GM12873 (cell line): Measurements from ENCODE around the gene KDELR3.
A peak's percentile ranks its signal among the peaks of the same experiment; 100 is the strongest.

Experiments
- CTCF ChIP-seq: IDR thresholded peaks from 2 replicates; pipeline ENCODE4 v1.5.1; 2012; ENCODE audit warnings: low read depth, mild to moderate bottlenecking, moderate library complexity, low read length, control low read depth; ENCODE audit not compliant: insufficient read depth; ENCODE audit errors: missing control alignments

KDELR3 gene

GRCh38 chr22:38468443-38469305 is 778 bp downstream of the KDELR3 start:
- TF ChIP-seq CTCF: peak; percentile 35

- no peak for TF ChIP-seq CTCF
Measured at GRCh38 chr22:38469306-38469781, 1.4 kb downstream of the KDELR3 start.

GRCh38 chr22:38471237-38471636 is 3.3 kb downstream of the KDELR3 start:
- no peak for TF ChIP-seq CTCF

GRCh38 chr22:38474003-38474607 is 6.2 kb downstream of the KDELR3 start:
- TF ChIP-seq CTCF: no peak

GRCh38 chr22:38477585-38477984 is 9.7 kb downstream of the KDELR3 start:
- no peak for TF ChIP-seq CTCF

GRCh38 chr22:38479096-38479837 is 11.4 kb downstream of the KDELR3 start:
- no peak for TF ChIP-seq CTCF

GRCh38 chr22:38481162-38481870 is 13.4 kb downstream of the KDELR3 start:
- no peak for TF ChIP-seq CTCF
